ENCODE results near the gene AOPEP.

- TF ChIP-seq CTCF (IDR thresholded peaks at IDR 0.05) (no peak), POLR2A (IDR thresholded peaks at IDR 0.05) (no peak)
These were observed 373.0 kb downstream of the AOPEP start for GRCh38 chr9:95099321-95100070.

Measured in testis (tissue), 2 donors.